ENCODE measurements around the gene CENPS.
A peak's percentile ranks its signal among the peaks of the same experiment; 100 is the strongest.
"Not testable (repeated sequence)": the region's sequence is repeated elsewhere in the genome, so short reads cannot be mapped to it uniquely, and the experiment has no call there.

The CENPS gene

DNA sequence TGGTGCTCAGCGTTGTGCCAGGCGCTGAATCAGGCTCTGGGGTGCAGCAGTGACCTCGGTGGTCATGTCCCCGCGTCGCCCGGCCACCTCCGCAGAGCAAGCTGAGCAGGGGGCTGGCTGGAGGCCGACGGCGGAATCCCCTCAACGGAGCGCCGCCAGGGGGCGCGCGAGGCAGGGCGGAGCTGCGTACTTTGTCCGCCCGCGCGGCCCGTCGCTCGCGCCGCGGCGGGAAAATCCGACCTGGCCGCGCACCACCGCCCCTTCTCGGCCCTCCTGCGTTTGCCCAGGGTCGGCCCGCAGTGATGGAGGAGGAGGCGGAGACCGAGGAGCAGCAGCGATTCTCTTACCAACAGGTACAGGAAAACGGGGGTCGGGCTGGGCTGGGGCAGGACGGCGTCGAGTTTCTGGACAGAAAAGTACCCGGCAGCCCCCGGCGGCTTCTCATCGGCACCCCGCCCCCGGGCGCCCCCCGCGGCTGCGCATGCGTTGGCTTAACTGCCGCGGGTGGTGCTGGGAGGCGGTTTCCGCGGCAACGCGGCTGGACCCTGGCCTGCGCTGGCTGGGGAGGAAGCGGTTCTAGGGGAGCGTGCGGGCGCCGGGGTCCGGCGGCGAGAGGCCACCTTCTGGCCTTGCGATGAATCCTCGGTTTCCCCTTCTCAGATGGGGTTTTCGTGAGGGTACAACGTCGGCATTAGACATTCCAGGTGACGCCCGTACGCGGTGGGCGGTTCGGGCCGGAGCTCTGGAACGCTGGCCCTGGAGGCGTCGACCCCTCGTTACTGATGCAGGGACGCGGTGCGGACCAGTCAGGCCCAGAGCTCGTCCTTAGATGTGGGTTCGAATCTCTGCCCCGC lies at the start of gene CENPS:
Gene CENPS (plus strand): TSS at position 218 of the 854 bp plus-strand sequence. CDS start 85 bp downstream, at position 303.
- DNase-seq: peak; percentile 82

DNA sequence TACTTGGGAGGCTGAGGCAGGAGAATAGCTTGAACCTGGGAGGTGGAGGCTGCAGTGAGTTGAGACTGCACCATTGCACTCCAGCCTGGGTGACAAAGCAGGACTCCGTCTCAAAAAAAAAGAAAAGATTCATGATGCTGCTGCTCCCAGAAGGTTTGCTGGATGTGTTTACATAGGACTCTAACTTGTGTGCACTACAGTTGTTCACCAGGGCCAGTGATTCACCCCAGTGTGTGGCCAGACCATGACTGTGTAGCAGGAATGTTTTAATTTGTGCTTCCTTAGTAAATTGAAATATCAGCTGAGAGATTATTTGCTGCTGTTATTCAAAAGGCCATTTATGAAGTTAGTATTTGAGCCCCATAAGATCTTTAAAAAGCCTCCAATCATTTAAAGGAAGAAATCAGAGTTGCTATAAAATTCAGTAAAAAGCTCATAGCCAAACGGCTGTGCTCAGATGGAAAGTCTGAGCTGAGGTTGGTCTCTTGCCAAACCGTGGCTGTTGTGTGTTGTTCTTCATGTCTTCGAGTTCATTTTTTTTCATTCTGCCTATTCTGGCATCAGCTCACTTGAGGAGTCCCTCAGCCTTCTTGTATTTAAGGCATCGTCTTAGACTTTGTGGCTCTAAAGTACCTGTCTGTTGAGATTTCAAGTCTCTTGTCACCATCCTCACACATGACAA lies 49.5 kb upstream of the CENPS start:
- no peak for DNase-seq

DNA sequence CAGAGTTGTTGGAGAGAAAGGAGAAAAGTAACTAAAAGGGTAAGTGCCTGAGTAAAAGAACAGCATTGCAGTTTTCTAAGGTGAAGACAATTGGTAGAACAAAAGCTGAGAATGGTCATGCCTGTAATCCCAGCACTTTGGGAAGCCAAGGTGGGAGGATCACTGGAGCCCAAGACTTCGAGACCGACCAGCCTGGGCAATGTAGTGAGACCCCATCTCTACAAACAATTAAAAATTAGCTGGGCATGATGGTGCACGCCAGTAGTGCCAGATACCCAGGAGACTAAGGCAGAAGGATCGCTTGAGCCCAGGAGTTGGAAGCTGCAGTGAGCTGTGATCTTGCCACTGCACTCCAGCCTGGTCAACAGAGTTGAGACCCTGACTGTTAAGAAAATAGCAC lies 46.6 kb upstream of the CENPS start:
- no peak for DNase-seq

DNA sequence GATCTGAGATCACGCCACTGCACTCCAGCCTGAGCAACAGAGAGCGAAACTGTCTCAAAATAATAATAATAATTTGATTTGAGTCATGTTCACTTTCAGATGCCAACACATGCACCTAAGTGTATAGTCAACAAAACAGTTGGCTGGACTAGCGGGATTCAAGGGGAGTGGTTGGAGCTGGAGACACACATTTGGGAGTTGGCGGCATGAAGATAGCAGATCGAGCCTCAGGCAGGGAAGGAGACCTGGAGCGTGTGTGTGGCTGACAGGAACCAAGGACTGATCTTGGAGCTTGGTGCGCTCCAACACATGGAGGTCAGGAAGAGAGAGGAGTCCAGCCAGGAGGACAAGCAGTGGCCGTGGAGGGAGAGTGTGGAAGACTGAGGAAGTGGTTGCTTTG lies 46.0 kb upstream of the CENPS start:
- no peak for DNase-seq

DNA sequence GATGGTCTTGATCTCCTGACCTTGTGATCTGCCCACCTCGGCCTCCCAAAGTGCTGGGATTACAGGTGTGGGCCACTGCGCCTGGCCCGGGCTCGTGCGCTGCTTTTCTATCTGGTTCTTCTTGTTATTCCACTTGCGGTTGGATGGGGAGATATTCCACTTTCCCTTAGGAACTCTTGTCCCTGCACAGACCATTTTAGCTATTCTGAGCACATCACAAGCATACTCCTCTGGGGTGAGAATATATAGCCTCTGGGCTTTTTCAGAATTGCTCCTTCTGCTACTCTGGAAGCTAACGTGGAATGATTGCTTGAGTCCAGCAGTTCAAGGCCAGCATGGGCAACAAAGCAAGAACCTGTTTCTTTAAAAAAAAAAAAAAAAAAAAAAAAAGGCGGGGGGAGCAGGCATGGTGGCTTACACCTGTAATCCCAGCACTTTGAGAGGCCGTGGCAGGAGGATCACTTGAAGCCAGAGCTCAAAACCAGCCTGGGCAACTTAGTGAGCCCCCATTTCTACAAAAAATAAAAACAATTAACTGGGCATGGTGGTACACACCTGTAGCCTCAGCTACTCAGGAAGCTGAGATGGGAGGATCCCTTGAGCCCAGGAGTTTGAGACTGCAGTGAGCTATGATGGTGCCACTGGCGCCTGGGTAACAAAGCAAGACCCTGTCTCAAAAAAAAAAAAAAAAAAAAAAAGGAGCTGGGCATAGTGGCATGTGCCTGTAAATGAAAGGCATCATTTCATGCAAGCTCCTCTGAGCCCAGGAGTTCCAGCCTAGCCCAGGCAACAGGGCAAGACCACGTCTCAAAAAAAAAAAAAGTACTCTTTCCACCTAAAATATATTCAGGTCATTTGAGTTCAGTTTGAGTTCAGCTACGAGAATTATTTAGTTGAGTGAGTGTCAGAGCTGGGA lies 43.2 kb upstream of the CENPS start:
- DNase-seq: no peak

DNA sequence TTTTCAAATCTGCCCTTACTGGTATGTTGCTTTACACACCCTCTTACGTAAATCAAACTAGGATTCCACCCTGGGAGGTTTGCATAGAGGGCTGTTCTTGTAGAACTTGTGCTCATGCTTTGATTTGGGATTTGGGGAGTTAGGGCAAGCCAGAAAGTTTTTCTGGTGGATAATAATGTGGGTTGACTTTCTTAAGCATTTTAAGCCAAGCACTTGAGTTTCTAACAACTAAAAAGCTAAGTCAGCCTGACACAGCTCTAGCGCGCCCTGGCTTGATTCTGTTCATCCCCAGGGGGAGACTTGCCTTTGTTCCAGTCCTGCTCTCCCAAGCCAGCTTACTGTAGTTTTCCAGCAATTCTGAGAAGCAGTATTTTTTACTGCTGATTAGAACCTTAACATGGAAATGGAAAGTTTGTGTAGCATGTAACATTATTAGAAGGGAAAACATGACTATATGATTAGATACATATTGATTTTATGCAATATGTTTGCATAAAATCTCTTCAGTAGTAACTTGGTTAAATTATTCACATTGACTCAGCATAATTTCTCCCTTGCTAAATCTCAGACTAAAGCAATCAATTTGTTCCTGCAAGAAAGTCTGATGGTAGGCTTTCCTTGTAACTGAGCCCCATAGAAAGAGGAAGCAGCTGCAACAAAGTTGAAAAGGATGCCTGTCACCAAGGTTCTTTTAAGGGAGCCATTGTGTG lies 42.4 kb upstream of the CENPS start:
- DNase-seq: no peak

DNA sequence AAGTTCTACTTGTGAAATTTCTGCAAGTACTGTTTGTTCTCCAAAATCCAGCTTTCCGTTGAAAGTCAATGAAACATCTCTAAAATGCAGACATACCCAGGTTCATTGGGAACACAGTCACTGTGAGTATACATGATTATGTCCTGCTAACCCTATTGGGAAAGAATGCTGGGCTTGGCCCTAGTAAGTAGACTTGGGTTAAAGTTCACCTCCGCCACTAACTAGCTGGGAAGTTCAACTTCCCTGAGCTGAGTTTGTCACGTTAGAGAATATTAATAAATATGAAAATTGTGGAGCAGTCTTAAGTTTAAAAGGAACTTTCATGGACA lies 41.9 kb upstream of the CENPS start:
- DNase-seq: no peak

DNA sequence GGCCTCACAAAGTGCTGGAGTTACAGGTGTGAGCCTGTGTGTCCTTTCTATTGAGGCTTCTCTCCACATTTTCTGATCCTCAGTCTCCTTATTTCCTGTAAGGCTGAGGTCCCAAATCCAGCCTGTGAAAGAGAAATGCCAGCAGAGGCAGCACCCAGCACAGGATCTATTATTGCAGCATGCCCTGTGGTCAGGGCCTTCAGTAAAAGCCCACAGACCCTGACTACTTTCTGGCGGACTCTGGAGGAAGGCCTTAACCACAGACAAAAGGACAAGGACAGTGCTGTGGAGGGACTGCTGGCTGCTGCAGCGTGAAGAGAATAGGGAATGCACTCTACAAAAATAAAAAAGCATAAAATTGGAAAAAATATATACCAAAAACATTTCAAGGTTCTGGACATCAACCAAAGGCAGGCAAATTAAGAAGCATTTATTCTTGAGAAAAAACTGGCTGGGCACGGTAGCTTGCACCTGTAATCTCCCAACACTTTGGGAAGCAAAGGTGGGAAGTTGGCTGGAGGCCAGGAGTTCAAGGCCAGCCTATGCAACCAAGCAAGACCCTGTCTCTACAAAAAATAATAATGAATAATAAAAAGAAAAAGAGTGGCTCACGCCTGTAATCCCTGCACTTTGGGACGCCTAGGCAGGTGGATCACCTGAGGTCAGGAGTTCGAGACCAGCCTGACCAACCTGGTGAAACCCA lies 40.8 kb upstream of the CENPS start:
- no peak for DNase-seq

DNA sequence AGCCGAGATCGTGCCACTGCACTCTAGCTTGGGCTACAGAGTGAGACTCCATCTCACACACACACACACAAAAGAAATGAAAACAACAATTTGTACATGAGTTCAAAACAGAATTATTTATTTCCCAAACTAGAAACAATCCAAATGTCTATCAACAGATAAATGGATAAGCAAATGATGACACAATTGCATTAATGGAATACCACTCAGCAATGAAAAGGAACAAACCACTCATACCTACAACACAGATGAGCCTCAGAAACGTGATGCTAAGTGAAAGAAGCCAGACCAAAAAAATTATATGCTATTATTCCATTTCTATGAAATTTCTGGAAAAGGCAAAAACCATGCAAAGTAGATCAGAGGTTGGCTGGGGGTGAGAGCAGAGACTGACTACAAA lies 33.4 kb upstream of the CENPS start:
- DNase-seq: no peak

DNA sequence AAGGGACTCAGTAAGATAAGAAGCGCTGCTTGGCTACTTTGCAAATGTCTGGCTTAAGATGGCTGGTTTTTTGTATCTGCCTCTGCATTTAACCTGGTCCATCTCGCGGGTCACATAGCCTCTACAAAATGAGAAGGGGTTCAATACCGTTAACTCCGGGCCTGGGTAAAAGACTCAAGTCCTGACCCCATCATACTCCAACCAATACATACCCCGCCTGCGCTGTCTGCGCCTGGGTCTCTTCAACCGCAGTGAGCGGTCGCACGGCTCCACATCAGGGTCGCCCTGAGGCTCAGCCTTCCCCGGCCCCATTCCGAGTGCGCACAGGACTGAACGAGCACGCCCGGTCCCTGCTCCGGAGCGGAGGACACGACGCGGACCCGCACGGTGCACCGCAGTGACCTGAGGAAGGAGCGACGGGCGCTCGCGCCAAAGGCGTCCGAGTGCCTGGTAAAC lies 31.9 kb upstream of the CENPS start:
- DNase-seq: no peak

DNA sequence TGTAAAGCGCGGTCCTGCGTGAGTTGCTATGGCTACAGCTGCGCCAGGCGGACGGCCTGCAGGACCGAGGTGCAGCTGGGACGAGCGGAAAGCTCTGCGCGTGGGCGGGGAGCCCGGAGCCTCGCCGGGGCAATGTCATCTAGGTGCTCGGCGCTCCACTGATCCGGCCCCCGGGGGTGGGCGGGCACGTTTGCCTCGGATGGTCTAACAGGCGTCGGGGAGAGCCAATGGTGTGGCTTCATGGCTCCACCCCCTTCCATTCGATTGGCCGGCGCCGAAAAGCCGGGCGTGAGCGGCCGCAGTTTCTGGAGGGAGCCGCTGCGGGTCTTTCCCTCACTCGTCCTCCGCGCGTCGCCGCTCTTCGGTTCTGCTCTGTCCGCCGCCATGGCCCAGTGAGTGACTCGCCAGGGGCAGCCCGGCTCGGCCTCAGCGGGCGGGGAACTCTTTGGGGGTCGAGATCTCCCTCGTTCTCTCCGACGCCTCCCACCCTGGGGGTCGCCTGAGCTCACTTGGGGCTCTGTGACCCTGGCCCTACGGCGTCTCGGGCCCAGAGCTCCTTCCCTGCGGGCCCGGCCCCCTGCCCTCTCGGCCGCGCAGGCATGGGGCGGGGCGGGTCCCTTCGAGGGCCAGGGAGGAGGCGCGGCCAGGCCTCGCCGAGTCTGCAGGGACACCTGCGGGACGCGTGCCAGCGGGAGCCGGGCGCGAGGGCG lies 31.3 kb upstream of the CENPS start, which contains the start of gene PGD:
Gene PGD (plus strand): TSS at position 331 of the 710 bp plus-strand sequence. CDS start 54 bp downstream, at position 385.
- peak; percentile 97 for DNase-seq

DNA sequence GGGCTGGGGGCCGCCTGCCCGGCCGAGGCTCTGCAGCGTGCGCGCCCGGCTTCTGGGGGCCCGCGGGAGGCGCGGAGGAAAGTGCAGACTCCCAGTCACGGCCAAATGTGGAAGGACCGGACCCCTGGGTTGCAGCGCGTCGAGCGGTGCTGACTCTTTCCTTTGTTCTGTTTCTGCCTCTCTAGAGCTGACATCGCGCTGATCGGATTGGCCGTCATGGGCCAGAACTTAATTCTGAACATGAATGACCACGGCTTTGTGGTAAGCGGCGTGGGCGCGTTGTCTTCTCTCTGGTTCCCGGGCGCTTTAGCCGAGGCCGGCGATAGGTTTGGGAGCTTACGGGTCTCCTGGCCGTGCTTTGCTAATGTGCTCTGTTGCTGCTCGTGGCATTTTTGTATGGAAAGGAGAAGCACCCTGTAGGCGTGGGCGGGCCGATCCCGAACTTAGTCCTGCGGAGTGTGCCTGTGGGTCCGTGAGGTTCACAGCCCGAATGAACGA lies 30.7 kb upstream of the CENPS start:
- no peak for DNase-seq

DNA sequence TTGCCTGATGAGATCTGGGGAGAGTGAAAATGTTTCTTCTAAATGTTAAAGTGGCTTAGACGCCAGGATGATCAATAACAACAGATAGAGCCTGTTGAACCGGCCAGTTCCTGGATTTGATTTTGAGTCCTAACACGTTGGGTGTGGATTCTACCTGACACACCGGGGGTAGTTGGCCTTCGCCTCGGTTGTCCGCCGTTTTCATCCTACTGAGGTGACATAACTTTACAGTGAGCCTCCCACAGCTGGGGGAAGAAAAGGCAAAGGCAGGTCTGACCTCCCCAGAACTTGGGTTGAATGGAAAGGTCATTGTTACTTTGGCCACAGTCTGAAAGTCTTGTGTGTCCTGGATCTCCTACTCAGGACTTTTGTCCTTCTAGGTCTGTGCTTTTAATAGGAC lies 30.2 kb upstream of the CENPS start:
- no peak for DNase-seq

DNA sequence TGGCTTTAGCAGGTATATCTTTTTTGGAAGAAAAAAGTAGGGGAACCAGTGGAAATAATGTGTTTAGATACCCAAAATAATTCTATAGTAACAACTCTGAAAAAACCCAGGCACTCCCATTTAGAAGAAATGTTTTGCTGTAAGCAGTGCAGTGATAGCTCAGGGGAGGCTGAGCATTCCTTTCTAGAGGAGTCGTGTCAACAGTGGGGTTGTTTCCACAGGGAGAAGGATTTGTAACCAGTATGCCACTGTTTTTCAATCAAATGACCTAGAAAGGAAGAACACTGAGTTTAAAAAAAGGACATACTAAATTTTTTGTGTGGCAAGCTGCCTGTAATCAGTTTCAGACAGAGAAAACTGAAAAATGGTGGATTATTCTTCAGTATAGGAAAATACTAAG lies 29.0 kb upstream of the CENPS start:
- peak; percentile 27 for DNase-seq

DNA sequence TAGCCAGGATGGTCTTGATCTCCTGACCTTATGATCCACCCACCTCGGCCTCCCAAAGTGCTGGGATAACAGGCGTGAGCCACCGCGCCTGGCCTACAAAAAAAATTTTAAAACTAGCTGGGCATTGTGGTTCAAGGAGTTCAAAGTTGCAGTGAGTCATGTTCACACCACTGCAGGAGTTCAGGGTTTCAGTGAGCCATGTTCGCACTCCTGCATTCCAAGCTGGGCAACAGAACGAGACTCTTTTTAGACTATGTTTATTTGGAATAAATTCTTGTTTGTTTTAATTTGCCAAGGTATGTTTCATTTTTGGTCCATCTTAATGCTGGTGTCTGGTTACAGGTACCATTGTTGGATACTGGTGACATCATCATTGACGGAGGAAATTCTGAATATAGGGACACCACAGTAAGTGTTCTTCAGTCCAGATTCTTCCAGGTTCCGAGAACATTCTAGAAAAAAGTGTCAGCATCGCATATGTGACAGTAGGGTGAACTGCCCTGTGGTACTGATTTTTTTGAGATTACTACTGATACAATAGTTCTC lies 27.4 kb upstream of the CENPS start:
- peak; percentile 41 for DNase-seq

DNA sequence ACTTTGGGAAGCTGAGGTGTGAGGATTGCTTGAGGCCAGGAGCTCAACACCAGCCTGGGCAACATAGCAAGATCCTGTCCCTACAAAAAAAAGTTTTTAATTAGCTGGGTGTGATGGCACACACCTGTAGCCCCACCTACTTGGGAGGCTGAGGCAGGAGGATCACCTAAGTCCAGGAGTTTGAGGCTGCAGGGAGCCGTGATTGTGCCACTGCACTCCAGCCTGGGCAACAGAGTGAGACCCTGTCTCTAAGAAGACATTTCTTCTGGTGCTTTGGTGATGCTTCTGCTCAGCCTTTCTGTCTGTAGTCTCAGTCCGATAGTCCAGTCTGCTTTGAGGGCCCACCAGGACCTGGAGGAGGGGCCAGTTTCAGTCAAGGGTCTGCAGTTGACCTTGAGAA lies 23.0 kb upstream of the CENPS start:
- no peak for DNase-seq

DNA sequence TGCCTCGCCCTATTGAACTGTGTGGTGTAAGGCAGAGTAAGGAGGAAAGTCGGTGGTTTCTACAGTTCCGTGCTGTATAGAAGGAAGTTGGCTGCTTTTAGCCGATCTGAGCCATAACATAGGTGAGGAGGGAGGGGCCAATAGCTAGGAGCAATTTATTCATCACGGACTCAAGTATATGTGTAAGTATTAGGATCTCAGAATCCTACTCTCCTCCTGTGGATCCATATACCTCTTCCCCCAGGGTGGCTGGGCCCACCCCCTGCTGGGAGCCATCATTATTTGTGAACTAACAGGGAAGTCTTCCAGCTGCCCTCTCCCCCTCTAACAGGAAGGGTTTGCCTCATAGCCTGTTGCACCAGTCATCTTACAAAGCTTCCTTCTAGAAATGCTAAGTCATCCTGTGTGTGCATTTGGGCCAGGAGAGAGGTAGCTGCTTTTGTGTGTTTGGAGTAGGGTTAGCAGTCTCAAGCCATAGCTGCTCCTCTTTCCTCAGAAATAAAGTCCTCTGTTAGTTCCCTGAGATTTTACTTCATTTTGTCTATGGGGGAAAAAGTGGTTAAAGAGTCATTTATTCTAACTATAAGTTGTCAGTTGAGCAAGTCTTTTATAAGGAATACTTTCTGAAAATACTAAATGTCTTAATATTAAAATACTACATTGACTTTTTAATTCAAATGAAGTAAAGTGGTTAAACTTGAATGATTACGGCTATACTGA lies 14.9 kb upstream of the CENPS start:
- peak; percentile 60 for DNase-seq

DNA sequence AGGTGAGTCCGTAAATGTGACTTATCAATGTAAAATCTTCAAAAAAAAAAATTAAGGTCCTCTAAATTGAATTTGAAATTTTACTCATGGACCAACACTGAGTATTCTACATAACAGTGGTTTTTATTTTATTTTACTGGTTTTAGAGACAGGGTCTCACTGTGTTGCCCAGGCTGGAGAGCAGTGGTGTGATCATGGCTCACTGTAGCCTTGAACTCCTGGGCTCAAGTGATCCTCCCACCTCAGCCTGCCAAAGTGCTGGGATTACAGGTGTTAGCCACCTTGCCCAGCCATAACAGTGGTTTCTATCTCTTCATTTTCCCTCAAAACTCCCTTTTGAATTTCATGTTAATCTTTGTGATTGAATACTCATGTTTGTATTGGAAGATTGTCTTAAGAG lies 14.3 kb upstream of the CENPS start:
- DNase-seq: not testable (repeated sequence)

DNA sequence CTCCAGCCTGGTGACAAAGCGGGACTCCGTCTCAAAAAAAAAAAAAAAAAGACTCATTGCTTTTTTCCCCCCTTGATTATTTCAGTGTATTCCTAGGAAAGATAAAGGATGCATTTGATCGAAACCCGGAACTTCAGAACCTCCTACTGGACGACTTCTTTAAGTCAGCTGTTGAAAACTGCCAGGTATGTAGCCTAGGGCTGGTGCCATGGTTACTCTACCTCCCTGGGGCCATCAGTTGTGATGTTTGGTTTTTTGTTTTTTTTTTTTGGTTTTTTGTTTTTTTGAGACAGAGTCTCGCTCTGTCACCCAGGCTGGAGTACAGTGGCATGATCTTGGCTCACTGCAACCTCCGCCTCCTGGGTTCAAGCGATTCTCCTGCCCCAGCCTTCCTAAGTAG lies 11.5 kb upstream of the CENPS start:
- DNase-seq: not testable (repeated sequence)

DNA sequence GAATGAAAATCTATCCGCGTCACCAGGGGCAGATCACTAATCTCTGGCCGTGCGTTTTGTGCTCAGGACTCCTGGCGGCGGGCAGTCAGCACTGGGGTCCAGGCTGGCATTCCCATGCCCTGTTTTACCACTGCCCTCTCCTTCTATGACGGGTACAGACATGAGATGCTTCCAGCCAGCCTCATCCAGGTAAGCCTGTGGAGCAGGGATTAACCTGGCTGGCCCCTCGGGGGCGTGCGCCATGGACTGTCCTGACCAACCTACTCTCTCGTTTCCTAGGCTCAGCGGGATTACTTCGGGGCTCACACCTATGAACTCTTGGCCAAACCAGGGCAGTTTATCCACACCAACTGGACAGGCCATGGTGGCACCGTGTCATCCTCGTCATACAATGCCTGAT lies 10.9 kb upstream of the CENPS start:
- no peak for DNase-seq
